ENCODE data around the gene CEP43.

DNA sequence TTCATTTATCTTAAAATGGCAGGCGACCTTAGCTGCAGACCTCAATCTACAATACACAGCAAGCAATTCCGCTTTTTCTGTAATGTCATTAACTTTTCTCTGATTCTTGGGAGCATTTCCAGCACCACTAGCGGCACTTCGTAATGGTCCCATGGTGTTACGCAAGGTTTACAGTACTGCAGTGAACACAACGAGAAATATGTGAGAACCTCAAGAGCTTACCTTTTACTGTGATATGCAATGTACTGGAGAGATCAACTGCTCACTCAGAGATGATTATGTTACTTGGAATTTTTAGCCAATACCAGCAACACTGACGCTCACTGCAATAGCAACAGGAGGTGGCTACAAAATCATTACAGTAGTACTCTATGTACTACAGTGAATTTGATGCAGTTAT is 2.8 kb upstream of the CEP43 start:
- TF ChIP-seq NR3C1 (IDR thresholded peaks at IDR 0.05) (no peak), HOXB5 (CRISPR knock-in tag; IDR thresholded peaks at IDR 0.05) (no peak), EP300 (IDR thresholded peaks at IDR 0.05) (no peak), REST (IDR thresholded peaks at IDR 0.05) (no peak), PHF8 (IDR thresholded peaks at IDR 0.05; ENCODE audit: borderline replicate concordance, low read depth) (no peak), JUNB (IDR thresholded peaks at IDR 0.05) (no peak)
- TF ChIP-seq, protein P1, sequence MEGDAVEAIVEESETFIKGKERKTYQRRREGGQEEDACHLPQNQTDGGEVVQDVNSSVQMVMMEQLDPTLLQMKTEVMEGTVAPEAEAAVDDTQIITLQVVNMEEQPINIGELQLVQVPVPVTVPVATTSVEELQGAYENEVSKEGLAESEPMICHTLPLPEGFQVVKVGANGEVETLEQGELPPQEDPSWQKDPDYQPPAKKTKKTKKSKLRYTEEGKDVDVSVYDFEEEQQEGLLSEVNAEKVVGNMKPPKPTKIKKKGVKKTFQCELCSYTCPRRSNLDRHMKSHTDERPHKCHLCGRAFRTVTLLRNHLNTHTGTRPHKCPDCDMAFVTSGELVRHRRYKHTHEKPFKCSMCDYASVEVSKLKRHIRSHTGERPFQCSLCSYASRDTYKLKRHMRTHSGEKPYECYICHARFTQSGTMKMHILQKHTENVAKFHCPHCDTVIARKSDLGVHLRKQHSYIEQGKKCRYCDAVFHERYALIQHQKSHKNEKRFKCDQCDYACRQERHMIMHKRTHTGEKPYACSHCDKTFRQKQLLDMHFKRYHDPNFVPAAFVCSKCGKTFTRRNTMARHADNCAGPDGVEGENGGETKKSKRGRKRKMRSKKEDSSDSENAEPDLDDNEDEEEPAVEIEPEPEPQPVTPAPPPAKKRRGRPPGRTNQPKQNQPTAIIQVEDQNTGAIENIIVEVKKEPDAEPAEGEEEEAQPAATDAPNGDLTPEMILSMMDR (IDR thresholded peaks at IDR 0.05) = no peak
- TF ChIP-seq, protein P2, sequence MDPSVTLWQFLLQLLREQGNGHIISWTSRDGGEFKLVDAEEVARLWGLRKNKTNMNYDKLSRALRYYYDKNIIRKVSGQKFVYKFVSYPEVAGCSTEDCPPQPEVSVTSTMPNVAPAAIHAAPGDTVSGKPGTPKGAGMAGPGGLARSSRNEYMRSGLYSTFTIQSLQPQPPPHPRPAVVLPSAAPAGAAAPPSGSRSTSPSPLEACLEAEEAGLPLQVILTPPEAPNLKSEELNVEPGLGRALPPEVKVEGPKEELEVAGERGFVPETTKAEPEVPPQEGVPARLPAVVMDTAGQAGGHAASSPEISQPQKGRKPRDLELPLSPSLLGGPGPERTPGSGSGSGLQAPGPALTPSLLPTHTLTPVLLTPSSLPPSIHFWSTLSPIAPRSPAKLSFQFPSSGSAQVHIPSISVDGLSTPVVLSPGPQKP (IDR thresholded peaks at IDR 0.05; ENCODE audit: low read depth, low read length) = no peak
- TF ChIP-seq, protein P3, sequence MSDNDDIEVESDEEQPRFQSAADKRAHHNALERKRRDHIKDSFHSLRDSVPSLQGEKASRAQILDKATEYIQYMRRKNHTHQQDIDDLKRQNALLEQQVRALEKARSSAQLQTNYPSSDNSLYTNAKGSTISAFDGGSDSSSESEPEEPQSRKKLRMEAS (IDR thresholded peaks at IDR 0.05) = no peak

All from A549 (cell line).